Right hindlimb (tissue), 1 donor: ENCODE results near the gene TSPYL2.

Source experiments
- DNase-seq: peaks from one replicate; pipeline ENCODE4 v3.0.0-alpha.2; 2018

The TSPYL2 gene

GRCh38 chrX:53081925-53082772 lies at the start of gene TSPYL2:
Gene TSPYL2, plus strand, starts transcription at chrX:53082367. Its CDS starts 132 bp downstream, at chrX:53082499.
- DNase-seq: peak; percentile 96

GRCh38 chrX:53036149-53036548 lies 46.0 kb upstream of the TSPYL2 start:
- DNase-seq: no peak

- DNase-seq: no peak
Observed at GRCh38 chrX:53039236-53039635, 42.9 kb upstream of the TSPYL2 start.

DNA sequence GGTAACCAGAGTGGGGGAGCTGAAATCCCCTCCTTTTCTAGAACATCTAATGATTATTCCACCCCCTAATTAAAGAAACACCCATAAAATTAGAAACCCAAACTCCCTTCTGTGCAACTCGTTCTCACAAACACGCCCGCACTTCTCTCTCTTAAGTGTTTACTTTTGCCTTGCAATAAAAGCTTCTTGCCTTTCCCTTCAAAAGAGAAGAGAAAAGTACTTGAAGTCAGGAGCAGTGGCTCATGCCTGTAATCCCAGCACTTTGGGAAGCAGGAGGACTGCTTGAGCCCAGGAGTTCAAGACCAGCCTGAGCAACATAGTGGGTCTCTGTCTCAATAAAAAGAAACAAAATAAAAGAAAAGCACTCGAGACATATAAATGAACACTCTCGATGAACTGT lies 37.2 kb upstream of the TSPYL2 start:
- DNase-seq: no peak

DNA sequence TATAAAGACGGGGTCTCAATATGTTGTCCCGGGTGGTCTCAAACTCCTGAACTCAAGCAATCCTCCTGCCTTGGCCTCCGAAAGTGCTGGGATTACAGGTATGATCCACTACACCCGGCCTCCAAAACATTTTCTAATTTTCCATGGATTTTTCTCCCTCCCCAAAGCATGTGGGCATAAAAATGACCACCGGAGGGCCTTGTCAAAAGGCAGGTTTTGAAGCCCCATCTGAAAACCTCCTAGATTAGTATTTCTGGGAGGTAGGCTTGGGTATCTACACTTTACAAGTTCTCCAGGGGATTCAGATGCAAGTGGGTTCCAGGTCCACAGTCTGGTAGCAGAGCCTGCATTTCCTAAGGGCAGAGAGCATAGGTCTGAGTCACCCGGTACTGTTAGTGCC lies 34.9 kb upstream of the TSPYL2 start:
- DNase-seq: no peak

- DNase-seq: peak; percentile 86
Observed at GRCh38 chrX:53048169-53049126, 33.7 kb upstream of the TSPYL2 start, which contains the start of gene GPR173. Gene GPR173, plus strand, starts transcription at chrX:53048789. Its CDS starts 27,833 bp downstream, at chrX:53076622.

DNA sequence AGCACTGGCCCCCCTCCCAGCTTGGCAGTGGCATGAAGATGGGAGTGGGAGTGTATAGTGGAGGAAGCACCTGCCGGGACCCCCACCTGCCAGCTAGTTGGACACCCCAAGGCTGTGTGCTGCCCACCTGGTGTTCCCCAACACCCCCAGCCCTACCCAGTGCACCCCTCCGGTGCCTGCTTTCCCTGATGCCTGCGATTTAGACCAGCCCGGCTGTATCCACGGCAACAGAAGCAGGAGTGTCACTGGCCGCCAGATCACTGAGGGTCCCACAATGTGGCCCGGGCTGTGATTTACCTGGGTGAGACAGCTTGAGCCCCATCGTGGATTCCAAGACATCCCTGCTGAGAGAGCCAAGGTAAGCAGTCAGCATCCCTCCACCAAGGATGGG lies 33.0 kb upstream of the TSPYL2 start:
- no peak for DNase-seq

DNA sequence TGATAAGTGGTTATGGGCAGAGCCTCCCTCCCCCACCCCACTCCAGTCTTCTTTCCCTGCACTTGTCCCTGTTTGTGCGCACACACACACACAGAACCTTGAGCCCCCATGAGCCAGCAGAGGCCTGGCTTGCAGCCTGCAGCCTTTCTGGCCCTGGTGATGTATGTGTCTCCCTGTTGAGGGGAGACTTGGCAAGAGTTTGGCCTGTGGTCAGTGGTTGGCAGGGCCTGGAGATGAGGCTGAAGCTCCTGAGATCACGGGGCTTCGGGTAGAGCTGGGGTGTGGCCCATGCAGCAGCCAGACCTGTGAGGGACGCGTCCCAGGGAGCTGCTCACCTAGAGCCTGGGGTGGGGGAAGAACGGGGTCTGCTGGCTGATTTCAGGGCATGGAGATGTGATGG lies 31.3 kb upstream of the TSPYL2 start:
- DNase-seq: no peak

DNA sequence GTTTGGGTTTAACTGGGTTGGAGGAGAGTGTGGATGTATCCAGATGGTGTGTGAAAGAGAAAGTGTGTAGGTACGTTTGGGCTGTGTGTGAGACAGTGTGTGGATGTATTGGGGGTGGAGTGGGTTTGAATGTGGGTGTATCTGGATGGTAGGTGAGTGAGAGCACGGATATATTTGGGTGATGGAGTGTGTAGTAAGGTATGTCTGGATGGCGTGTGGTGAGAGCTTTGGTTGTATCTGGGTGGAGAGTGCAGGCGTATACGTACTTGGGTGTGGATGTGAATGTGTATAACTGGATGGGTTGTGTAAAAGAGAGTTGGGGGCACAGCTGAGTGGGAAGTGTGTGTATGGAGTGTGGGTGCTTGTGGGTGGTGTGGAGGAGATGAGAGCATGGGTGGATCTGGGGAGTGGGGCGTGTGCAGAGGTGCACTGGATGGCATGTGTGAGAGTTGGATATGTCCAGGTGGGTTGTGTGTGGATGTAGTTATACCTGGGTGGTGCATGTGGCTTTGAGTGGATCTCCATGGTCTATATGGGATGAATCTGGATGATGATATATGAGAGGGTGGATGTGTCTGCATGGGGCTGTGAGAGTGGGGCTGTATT lies 26.8 kb upstream of the TSPYL2 start:
- DNase-seq: no peak

GRCh38 chrX:53056292-53056691 lies 25.9 kb upstream of the TSPYL2 start:
- no peak for DNase-seq

GRCh38 chrX:53065104-53065503 lies 17.1 kb upstream of the TSPYL2 start:
- no peak for DNase-seq

GRCh38 chrX:53071064-53071463 lies 11.1 kb upstream of the TSPYL2 start:
- DNase-seq: no peak

GRCh38 chrX:53071604-53072417 lies 10.4 kb upstream of the TSPYL2 start:
- no peak for DNase-seq

DNA sequence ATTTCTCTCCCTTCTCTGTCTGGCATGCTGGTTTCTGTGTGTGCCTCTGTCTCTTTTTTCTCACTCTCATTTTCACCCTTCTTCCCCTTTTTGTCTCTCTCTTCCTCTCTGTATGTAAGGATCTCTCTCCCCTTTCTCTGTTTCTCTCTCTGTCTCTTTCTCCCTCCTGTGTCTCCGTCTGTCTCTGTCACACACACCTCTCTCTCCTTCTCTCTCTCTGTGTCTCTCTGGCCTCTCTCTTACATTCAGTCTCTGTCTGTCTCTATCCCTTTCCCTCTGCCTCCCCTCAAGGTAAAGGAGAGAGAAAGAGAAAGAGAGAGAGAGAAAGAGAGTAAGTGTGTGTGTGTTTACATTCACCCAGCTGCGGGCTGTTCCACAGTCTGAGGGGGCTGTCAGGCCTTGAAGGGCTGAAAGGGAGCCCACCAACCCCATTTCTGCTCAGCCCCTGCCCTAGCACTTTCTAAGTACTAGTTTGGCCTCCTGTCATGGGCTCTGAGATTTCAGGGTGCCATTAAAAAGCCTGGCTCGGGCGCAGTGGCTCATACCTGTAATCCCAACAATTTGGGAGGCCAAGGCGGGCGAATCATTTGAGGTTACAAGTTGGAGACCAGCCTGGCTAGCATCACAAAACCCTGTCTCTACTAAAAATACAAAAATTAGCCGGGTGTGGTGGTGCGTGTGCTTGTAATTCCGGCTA lies 9.6 kb upstream of the TSPYL2 start:
- DNase-seq: no peak

DNA sequence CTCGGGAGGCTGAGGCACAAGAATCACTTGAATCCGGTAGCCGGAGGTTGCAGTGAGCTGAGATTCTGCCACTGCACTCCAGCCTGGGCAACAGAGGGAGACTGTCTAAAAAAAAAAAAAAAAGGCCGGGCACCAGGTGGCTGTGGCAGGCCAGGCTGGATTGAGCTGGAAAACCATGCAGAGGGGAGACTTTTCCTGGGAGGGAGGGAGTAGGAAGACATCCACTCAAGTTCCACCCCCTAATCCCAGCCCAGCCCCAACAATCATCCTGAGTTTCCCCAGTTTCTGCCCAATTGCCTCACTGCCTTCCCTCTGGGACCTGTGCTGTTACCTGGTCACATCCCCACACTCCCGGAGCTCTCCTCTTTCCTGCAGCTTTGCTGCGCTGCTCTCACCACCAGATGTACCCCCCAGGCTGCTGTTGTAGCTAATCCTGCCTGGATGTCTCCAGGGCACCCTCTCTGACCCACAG lies 9.0 kb upstream of the TSPYL2 start:
- no peak for DNase-seq

- DNase-seq: no peak
Observed at GRCh38 chrX:53075011-53075410, 7.2 kb upstream of the TSPYL2 start.

GRCh38 chrX:53076671-53077070 lies 5.5 kb upstream of the TSPYL2 start:
- DNase-seq: no peak

- DNase-seq: no peak
Observed at GRCh38 chrX:53077207-53078197, 4.7 kb upstream of the TSPYL2 start.

- DNase-seq: no peak
Observed at GRCh38 chrX:53078943-53079342, 3.2 kb upstream of the TSPYL2 start.
